Sigmoid colon (tissue), 7 donors: ENCODE measurements around the gene COL2A1. TPM values are rescaled to one million over a fixed set of nuclear protein-coding genes. Genes with fewer than 3 reads are reported as not detected.
A peak's percentile ranks its signal among the peaks of the same experiment; 100 is the strongest.

Source experiments
- DNase-seq: peaks from one replicate; pipeline ENCODE4 v3.0.0-alpha.2; 2019
- H3K27ac ChIP-seq, 4 donors: fragments of 200-600 bp; sonication (generic); one replicate each; pipeline ENCODE4 v1.5.1; 2016 to 2019; ENCODE audit warnings: mild to moderate bottlenecking in 1 of 4
- H3K27me3 ChIP-seq, 3 donors: fragments of 200-600 bp; sonication (generic); one replicate each; pipeline ENCODE4 v1.5.1; 2019; ENCODE audit warnings: mild to moderate bottlenecking in 1 of 3
- H3K36me3 ChIP-seq, 4 donors: fragments of 200-600 bp; sonication (generic); one replicate each; pipeline ENCODE4 v1.5.1; 2016 to 2019
- H3K4me1 ChIP-seq, 4 donors: fragments of 200-600 bp; sonication (generic); one replicate each; pipeline ENCODE4 v1.5.1; 2017 to 2019
- H3K4me3 ChIP-seq, 4 donors: fragments of 200-600 bp; sonication (generic); one replicate each; pipeline ENCODE4 v1.5.1; 2017 to 2019; ENCODE audit warnings: mild to moderate bottlenecking in 2 of 4, moderate library complexity in 1 of 4
- H3K9me3 ChIP-seq, 4 donors: fragments of 200-600 bp in 3 of 4; sonication (generic) in 3 of 4; one replicate each; pipeline versions ENCODE4 v1.5.1 to v1.6.1; 2013 to 2019
- EP300 ChIP-seq, 4 donors: sonication (generic); formaldehyde crosslinking; IDR thresholded peaks; one replicate each; pipeline ENCODE4 v1.6.1; 2017; ENCODE audit warnings: antibody characterized with exemption in 4 of 4
- POLR2A ChIP-seq, 2 donors: fragments of 450-650 bp; IDR thresholded peaks; one replicate each; pipeline ENCODE4 v1.6.1; 2016; ENCODE audit warnings: antibody characterized with exemption in 2 of 2, mild to moderate bottlenecking in 2 of 2, moderate library complexity in 2 of 2
- POLR2AphosphoS5 ChIP-seq, 4 donors: sonication (generic); formaldehyde crosslinking; IDR thresholded peaks; one replicate each; pipeline ENCODE4 v1.6.1; 2017; ENCODE audit warnings: antibody characterized with exemption in 4 of 4
- WGBS, 2 donors: extraction: QIAGEN DNeasy Blood & Tissue Kit; methylation state at CpG; one replicate each; pipeline ENCODE4 v1.1.7; 2013; 5-methylcytosine and 5-hydroxymethylcytosine counted together
- intact Hi-C: fragments of 100-400 bp; cut with DNase I; formaldehyde crosslinking; loops from one replicate; pipeline ENCODE4 v1.15.1; 2023
- polyA plus RNA-seq, 3 donors: library from polyadenylated mRNA; stranded (reverse); fragments of 200-250 nt; gene quantifications; one replicate each; pipeline ENCODE4 v1.2.3, GENCODE V29; 2013
- total RNA-seq, 4 donors: library from RNA; depleted of rRNA; stranded (reverse); fragments of >200 nt; gene quantifications; one replicate each; pipeline ENCODE4 v1.1.0, GENCODE V29; 2016
- TF ChIP-seq, protein P1 (sequence below), 4 experiments: fragments of 450-650 bp in 3 of 4; fragments of 200-600 bp in 1 of 4; IDR thresholded peaks; one replicate each; pipeline ENCODE4 v1.5.1; 2016 to 2019; ENCODE audit warnings: antibody characterized with exemption in 4 of 4, mild to moderate bottlenecking in 3 of 4, moderate library complexity in 2 of 4
- donor health status: healthy with polysubstance abuse.
- donor health status: Bipolar disorder and iron deficiency.
- donor health status: healthy.

COL2A1 gene
- total and polyA plus RNA-seq, 7 donors: 0.17 to 0.60 TPM; not detected in 5

DNA sequence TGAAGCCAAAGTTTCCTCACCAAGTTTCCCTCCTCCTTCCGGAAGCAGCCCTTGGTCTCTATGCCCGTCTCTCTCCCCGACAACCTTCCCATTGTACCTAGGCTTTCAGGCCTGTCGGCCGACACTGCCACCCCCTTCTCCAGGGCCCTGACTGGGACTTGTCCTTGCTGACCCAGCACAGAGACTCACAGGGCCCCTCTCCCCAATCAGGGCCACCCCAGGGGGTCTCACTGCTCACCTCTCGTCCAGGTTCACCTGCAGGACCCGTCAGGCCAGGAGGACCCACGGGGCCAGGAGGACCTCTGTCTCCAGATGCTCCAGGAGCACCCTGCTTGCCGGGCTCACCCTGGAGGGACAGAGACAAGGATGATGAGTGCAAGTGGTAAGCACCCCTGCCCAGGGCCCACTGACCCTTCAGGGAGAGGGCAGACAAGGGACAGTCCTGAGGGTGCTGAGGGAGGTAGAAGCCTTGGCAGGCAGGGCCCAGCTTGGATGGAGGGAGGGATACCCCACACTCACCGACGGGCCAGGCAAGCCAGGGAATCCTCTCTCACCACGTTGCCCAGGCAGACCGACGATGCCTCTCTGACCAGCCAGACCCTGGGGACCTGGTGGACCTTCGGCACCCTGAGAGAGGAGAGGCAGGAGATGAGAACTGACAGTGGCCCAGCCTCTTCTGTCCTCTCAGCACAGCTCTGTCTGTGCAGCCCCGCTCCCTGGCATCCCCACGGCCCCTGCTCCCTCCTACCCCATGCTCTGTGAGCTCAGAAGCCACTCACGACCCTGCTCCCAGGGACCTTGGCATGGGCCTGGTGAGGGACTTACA lies 26.3 kb downstream of the COL2A1 start:
- TF ChIP-seq EP300 (IDR thresholded peaks at IDR 0.05) (no peak), POLR2A (IDR thresholded peaks at IDR 0.05) (no peak)
- TF ChIP-seq, protein P1, sequence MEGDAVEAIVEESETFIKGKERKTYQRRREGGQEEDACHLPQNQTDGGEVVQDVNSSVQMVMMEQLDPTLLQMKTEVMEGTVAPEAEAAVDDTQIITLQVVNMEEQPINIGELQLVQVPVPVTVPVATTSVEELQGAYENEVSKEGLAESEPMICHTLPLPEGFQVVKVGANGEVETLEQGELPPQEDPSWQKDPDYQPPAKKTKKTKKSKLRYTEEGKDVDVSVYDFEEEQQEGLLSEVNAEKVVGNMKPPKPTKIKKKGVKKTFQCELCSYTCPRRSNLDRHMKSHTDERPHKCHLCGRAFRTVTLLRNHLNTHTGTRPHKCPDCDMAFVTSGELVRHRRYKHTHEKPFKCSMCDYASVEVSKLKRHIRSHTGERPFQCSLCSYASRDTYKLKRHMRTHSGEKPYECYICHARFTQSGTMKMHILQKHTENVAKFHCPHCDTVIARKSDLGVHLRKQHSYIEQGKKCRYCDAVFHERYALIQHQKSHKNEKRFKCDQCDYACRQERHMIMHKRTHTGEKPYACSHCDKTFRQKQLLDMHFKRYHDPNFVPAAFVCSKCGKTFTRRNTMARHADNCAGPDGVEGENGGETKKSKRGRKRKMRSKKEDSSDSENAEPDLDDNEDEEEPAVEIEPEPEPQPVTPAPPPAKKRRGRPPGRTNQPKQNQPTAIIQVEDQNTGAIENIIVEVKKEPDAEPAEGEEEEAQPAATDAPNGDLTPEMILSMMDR (IDR thresholded peaks at IDR 0.05): no peak
- Histone ChIP-seq H3K4me3 (no peak overlapping the region), H3K36me3 (no peaks in the 10 kb centered on the region), H3K4me1 (no peaks in the 10 kb centered on the region), H3K27ac (no peak overlapping the region), H3K27me3 (no peaks in the 10 kb centered on the region), H3K9me3 (no peaks in the 10 kb centered on the region)
- DNase-seq: peak; percentile 60
- intact Hi-C loops: no loop called here
- WGBS, 2 donors: 87 to 90% methylated on average over 18 of the region's 18 CpGs

DNA sequence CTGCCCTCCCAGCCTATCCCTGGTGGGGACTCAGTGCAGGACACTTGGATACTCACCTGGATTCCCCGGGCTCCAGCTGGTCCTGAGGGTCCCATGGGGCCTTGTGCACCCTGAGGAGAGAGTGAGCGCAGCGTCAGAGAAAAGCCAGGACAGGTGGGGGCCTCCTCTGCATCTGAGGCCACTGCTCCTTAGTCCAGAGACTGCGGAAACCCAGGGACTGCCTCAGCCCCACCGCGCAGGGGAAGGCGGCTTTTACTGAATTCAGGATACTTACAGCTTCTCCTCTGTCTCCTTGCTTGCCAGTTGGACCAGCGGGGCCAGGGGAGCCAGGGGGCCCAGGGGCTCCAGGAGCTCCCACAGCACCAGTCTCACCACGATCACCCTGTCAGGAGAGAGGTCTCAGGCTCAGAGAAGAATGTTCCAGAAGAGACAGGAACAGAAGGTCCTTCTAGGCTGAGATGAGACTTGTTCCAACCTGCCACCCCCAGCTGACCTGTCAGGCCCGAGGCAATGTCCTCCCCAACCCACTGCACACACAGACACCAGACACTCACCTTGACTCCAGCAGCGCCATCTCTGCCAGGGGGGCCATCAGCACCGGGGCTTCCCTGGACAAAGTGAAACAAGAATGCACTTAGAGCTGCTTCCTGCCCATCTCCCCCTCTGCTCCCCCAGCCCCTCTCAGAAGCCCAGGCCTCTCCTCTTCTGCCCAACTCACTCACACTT lies 27.1 kb downstream of the COL2A1 start:
- no peak for DNase-seq
- H3K9me3 ChIP-seq: no peaks in the 10 kb centered on the region
- H3K36me3 ChIP-seq: no peaks in the 10 kb centered on the region
- no peak overlapping the region for H3K27ac ChIP-seq
- no peaks in the 10 kb centered on the region for H3K4me1 ChIP-seq
- 89% methylated on average over 12 of the region's 12 CpGs for WGBS, 2 donors
- no peak overlapping the region for H3K4me3 ChIP-seq
- no peak for TF ChIP-seq POLR2A (IDR thresholded peaks at IDR 0.05)
- no peak for TF ChIP-seq EP300 (IDR thresholded peaks at IDR 0.05)
- TF ChIP-seq POLR2AphosphoS5 (IDR thresholded peaks at IDR 0.05): no peak
- intact Hi-C loops: no loop called here
- no peaks in the 10 kb centered on the region for H3K27me3 ChIP-seq

DNA sequence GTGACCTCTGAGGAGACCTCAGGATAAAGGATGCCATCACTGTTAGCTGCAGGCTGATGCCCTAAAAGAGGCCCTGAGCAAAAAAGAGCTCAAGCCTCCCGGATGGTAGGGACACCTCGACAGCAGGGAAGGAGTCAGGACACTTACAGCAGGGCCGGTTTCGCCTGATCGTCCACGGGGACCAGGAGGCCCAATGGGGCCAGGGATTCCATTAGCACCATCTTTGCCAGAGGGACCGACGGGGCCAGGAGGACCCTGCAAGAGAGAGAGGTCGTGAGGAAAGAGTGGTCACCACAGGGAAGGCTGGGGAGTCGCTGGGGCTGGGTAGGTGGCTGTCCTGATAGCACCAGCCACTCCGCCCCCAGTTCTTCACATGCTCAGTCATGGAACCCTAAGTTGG lies 28.5 kb downstream of the COL2A1 start:
- DNase-seq: no peak
- 93 to 94% methylated on average over 11 of the region's 11 CpGs for WGBS, 2 donors

DNA sequence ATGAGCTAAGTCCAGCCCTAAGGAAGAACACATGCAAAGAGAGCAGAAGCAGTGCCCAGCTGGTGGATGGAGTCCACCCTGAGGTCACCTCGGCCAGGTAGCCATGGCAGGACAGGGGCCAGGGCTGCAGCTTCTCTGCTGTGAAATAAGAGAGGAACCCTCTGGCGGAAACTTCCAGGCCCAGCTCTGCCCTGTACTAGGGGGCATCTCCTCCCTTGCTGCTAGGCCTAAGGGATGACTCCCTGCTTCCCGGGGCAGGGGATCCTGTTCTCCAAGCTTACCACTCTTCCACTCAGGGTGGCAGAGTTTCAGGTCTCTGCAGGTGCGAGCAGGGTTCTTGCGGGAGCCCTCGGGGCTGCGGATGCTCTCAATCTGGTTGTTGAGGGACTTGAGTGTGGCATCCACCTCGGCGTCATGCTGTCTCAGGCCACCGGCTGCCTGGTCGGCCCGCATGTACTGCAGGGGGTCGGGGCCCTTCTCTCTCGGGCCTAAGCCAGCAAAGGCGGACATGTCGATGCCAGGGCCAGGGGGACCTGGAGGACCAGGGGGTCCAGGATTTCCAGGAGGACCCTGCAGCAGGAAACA lies 29.1 kb downstream of the COL2A1 start:
- H3K4me3 ChIP-seq: no peak overlapping the region
- WGBS, 2 donors: 95 to 97% methylated on average over 16 of the region's 16 CpGs
- intact Hi-C loops: no loop called here
- H3K27ac ChIP-seq: no peak overlapping the region
- peaks cover 0 to under 1% (median 0%) of the 10 kb centered on the region in 4 donors for H3K36me3 ChIP-seq
- DNase-seq: peak; percentile 59
- no peaks in the 10 kb centered on the region for H3K27me3 ChIP-seq
- H3K4me1 ChIP-seq: no peaks in the 10 kb centered on the region
- H3K9me3 ChIP-seq: no peaks in the 10 kb centered on the region
- TF ChIP-seq, protein P1 (IDR thresholded peaks at IDR 0.05): no peak
- no peak for TF ChIP-seq POLR2AphosphoS5 (IDR thresholded peaks at IDR 0.05)
- TF ChIP-seq EP300 (IDR thresholded peaks at IDR 0.05): no peak
- TF ChIP-seq POLR2A (IDR thresholded peaks at IDR 0.05): no peak

More for the DNA sequence above, 28.5 kb downstream of the COL2A1 start:
- TF ChIP-seq, protein P1 (IDR thresholded peaks at IDR 0.05): no peak
- TF ChIP-seq POLR2A (IDR thresholded peaks at IDR 0.05) (no peak), POLR2AphosphoS5 (IDR thresholded peaks at IDR 0.05) (no peak), EP300 (IDR thresholded peaks at IDR 0.05) (no peak)
- no peak overlapping the region for H3K27ac ChIP-seq
- no peaks in the 10 kb centered on the region for H3K27me3 ChIP-seq
- H3K4me1 ChIP-seq: no peaks in the 10 kb centered on the region
- H3K4me3 ChIP-seq: no peak overlapping the region
- intact Hi-C loops: no loop called here
- no peaks in the 10 kb centered on the region for H3K9me3 ChIP-seq
- no peaks in the 10 kb centered on the region for H3K36me3 ChIP-seq

DNA sequence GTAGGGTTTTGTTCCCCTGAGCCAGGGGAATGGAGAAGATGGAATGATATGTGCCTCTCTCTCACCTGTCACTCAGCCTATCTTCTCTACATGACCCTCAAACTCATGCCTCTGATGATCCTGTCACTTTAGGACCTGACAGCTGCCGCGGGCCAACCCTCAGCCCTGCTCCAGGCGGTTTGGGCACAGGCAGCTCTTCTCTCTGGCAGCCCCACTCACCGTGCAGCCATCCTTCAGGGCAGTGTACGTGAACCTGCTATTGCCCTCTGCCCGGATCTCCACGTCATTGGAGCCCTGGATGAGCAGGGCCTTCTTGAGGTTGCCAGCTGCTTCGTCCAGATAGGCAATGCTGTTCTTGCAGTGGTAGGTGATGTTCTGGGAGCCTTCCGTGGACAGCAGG lies 30.4 kb downstream of the COL2A1 start:
- WGBS, 2 donors: 94 to 95% methylated on average over 9 of the region's 9 CpGs
- Histone ChIP-seq H3K4me3 (no peak overlapping the region), H3K4me1 (no peaks in the 10 kb centered on the region), H3K36me3 (peaks cover 0 to 12% (median 0%) of the 10 kb centered on the region in 4 donors), H3K9me3 (no peaks in the 10 kb centered on the region), H3K27me3 (no peaks in the 10 kb centered on the region), H3K27ac (no peak overlapping the region)
- TF ChIP-seq, protein P1 (IDR thresholded peaks at IDR 0.05): no peak
- no peak for TF ChIP-seq EP300 (IDR thresholded peaks at IDR 0.05)
- TF ChIP-seq POLR2A (IDR thresholded peaks at IDR 0.05): no peak
- TF ChIP-seq POLR2AphosphoS5 (IDR thresholded peaks at IDR 0.05): no peak
- no peak for DNase-seq
- intact Hi-C loops: no loop called here
